HEK293 (cell line): Measurements from ENCODE around the gene CD109.

Experiments
- CTCF ChIA-PET: fragments of 350-600 bp; formaldehyde crosslinking; extraction: SDS; loops from one replicate; lab custom pipeline; 2021; ENCODE audit warnings: antibody characterized with exemption; lab: Yijun Ruan, JAX
- POLR2A ChIA-PET: fragments of 300-600 bp; formaldehyde crosslinking; extraction: SDS; loops from one replicate; lab custom pipeline; 2020; ENCODE audit warnings: antibody characterized with exemption, inconsistent platforms; lab: Yijun Ruan, JAX
- H3K27ac ChIP-seq: fragments of 200-500 bp; sonication (Bioruptor generic); 2 replicates; pipeline ENCODE4 v1.5.1; 2014; ENCODE audit warnings: low read depth, low read length, control low read depth, inconsistent platforms; ENCODE audit errors: extremely low read depth
- H3K36me3 ChIP-seq, 2 experiments: fragments of 200-500 bp in 1 of 2; sonication (Bioruptor generic) in 1 of 2; 1 replicate in 1 of 2; 2 replicates in 1 of 2; pipeline ENCODE4 v1.5.1; 2014 to 2017; ENCODE audit warnings: inconsistent platforms in 2 of 2, low read length in 2 of 2; ENCODE audit not compliant: control insufficient read depth in 2 of 2, insufficient read depth in 1 of 2
- H3K4me1 ChIP-seq: fragments of 200-500 bp; sonication (Bioruptor generic); 2 replicates; pipeline ENCODE4 v1.5.1; 2014; ENCODE audit warnings: mild to moderate bottlenecking, low read length, inconsistent platforms; ENCODE audit not compliant: control insufficient read depth, insufficient read depth
- H3K4me3 ChIP-seq: 2 replicates; pipeline ENCODE4 v1.5.1; 2011; ENCODE audit warnings: low read depth, mild to moderate bottlenecking, control low read depth, low read length, moderate library complexity
- H3K9me3 ChIP-seq: fragments of 200-500 bp; sonication (Bioruptor generic); 2 replicates; pipeline ENCODE4 v1.5.1; 2014; ENCODE audit warnings: low read depth, low read length, inconsistent platforms; ENCODE audit not compliant: control insufficient read depth, insufficient read depth
- CTCF ChIP-seq: fragments of 450-650 bp; formaldehyde crosslinking; IDR thresholded peaks from 2 replicates; pipeline ENCODE4 v1.5.1; 2016; ENCODE audit warnings: missing biosample characterization, missing genetic modification characterization
- GFI1B ChIP-seq: fragments of 450-650 bp; formaldehyde crosslinking; IDR thresholded peaks from 2 replicates; pipeline ENCODE4 v1.5.1; 2016; ENCODE audit warnings: missing biosample characterization, missing genetic modification characterization
- GLIS2 ChIP-seq: fragments of 450-650 bp; formaldehyde crosslinking; IDR thresholded peaks from 2 replicates; pipeline ENCODE4 v1.5.1; 2016; ENCODE audit warnings: missing biosample characterization, missing genetic modification characterization
- KLF10 ChIP-seq: fragments of 450-650 bp; IDR thresholded peaks from 2 replicates; pipeline ENCODE4 v1.5.1; 2018; ENCODE audit warnings: missing biosample characterization, mild to moderate bottlenecking, missing genetic modification characterization
- MYNN ChIP-seq: fragments of 450-650 bp; formaldehyde crosslinking; IDR thresholded peaks from 2 replicates; pipeline ENCODE4 v1.5.1; 2016; ENCODE audit warnings: missing biosample characterization, missing genetic modification characterization, borderline replicate concordance
- PATZ1 ChIP-seq: fragments of 450-650 bp; formaldehyde crosslinking; IDR thresholded peaks from 2 replicates; pipeline ENCODE4 v1.5.1; 2016; ENCODE audit warnings: missing biosample characterization, missing genetic modification characterization
- REST ChIP-seq: fragments of 450-650 bp; formaldehyde crosslinking; IDR thresholded peaks from 2 replicates; pipeline ENCODE4 v1.5.1; 2016; ENCODE audit warnings: missing biosample characterization, missing genetic modification characterization
- SETDB1 ChIP-seq: IDR thresholded peaks from one replicate; pipeline ENCODE4 v1.6.1; 2017; ENCODE audit warnings: mild to moderate bottlenecking, low read length, moderate library complexity, mixed read lengths; ENCODE audit not compliant: insufficient read length
- ZNF184 ChIP-seq: fragments of 450-650 bp; IDR thresholded peaks from 2 replicates; pipeline ENCODE4 v1.5.1; 2018; ENCODE audit warnings: missing biosample characterization, mild to moderate bottlenecking, missing genetic modification characterization
- ZNF248 ChIP-seq: fragments of 450-650 bp; formaldehyde crosslinking; IDR thresholded peaks from 2 replicates; pipeline ENCODE4 v1.5.1; 2017; ENCODE audit warnings: missing biosample characterization, missing genetic modification characterization
- ZNF341 ChIP-seq: fragments of 450-650 bp; formaldehyde crosslinking; IDR thresholded peaks from 2 replicates; pipeline ENCODE4; 2016; ENCODE audit warnings: low read depth, missing biosample characterization, missing genetic modification characterization
- ZNF510 ChIP-seq: fragments of 450-650 bp; formaldehyde crosslinking; IDR thresholded peaks from 2 replicates; pipeline ENCODE4 v1.5.1; 2018; ENCODE audit warnings: mild to moderate bottlenecking, missing genetic modification characterization, missing biosample characterization; ENCODE audit not compliant: insufficient replicate concordance
- ZNF544 ChIP-seq: fragments of 450-650 bp; formaldehyde crosslinking; IDR thresholded peaks from 2 replicates; pipeline ENCODE4 v1.5.0; 2017; ENCODE audit warnings: missing biosample characterization, missing genetic modification characterization
- ZNF555 ChIP-seq: fragments of 450-650 bp; formaldehyde crosslinking; conservative IDR thresholded peaks from 2 replicates; pipeline ENCODE4 v1.5.1; 2017; ENCODE audit warnings: missing biosample characterization, mild to moderate bottlenecking, missing genetic modification characterization, inconsistent platforms
- ZNF580 ChIP-seq: fragments of 450-650 bp; formaldehyde crosslinking; IDR thresholded peaks from 2 replicates; pipeline ENCODE4 v1.5.1; 2016; ENCODE audit warnings: missing biosample characterization, missing genetic modification characterization
- ZNF600 ChIP-seq: fragments of 450-650 bp; formaldehyde crosslinking; IDR thresholded peaks from 2 replicates; pipeline ENCODE4 v1.5.1; 2016; ENCODE audit warnings: missing biosample characterization, missing genetic modification characterization
- ZNF654 ChIP-seq: fragments of 450-650 bp; formaldehyde crosslinking; IDR thresholded peaks from 2 replicates; pipeline ENCODE4 v1.5.1; 2016; ENCODE audit warnings: low read depth, missing biosample characterization, missing genetic modification characterization
- ZNF658 ChIP-seq: fragments of 450-650 bp; formaldehyde crosslinking; IDR thresholded peaks from 2 replicates; pipeline ENCODE4; 2016; ENCODE audit warnings: missing biosample characterization, missing genetic modification characterization
- ZNF660 ChIP-seq: fragments of 450-650 bp; IDR thresholded peaks from 2 replicates; pipeline ENCODE4 v1.5.1; 2018; ENCODE audit warnings: missing biosample characterization, mild to moderate bottlenecking, missing genetic modification characterization
- ZNF692 ChIP-seq: fragments of 450-650 bp; formaldehyde crosslinking; IDR thresholded peaks from 2 replicates; pipeline ENCODE4 v1.5.1; 2016; ENCODE audit warnings: missing biosample characterization, missing genetic modification characterization
- ZNF830 ChIP-seq: fragments of 450-650 bp; IDR thresholded peaks from 2 replicates; pipeline ENCODE4 v1.5.0; 2018; ENCODE audit warnings: missing biosample characterization, missing genetic modification characterization, low read depth, mild to moderate bottlenecking, moderate library complexity

Gene CD109

GRCh38 chr6:73734832-73735453, 38.9 kb downstream of the CD109 start (continued):
- TF ChIP-seq ZNF555 (tag by site-specific recombination) (no peak), ZNF184 (tag by site-specific recombination) (no peak), ZNF248 (tag by site-specific recombination) (no peak), GLIS2 (tag by site-specific recombination) (no peak), ZNF580 (tag by site-specific recombination) (no peak), REST (no peak), MYNN (tag by site-specific recombination) (no peak), ZNF600 (no peak)

GRCh38 chr6:73738367-73739028, 42.5 kb downstream of the CD109 start:
- TF ChIP-seq ZNF510 (tag by site-specific recombination) (no peak), ZNF658 (no peak), PATZ1 (tag by site-specific recombination) (no peak)
- no peak overlapping the region for H3K4me3 ChIP-seq
- peaks cover 3% of the 10 kb centered on the region in 2 experiments; a peak in 2 of 3 replicates for H3K36me3 ChIP-seq
- H3K27ac ChIP-seq: no peak overlapping the region
- ChIA-PET POLR2A (no interaction called here), CTCF (interaction anchor here (0.6 to 5.8 kb wide), 30 partner anchors 8 to 1736 kb away, joined by 3 to 92 read pairs (median 4); no protein-coding TSS in a partner anchor)
- H3K4me1 ChIP-seq: no peaks in the 10 kb centered on the region
- no peaks in the 10 kb centered on the region for H3K9me3 ChIP-seq

GRCh38 chr6:73739096-73739495, 43.1 kb downstream of the CD109 start:
- Histone ChIP-seq H3K4me1 (no peaks in the 10 kb centered on the region), H3K4me3 (no peak overlapping the region), H3K36me3 (peaks cover 0 to 3% of the 10 kb centered on the region in 2 experiments; a peak in 1 of 3 replicates), H3K27ac (no peak overlapping the region), H3K9me3 (no peaks in the 10 kb centered on the region)
- TF ChIP-seq ZNF544 (tag by site-specific recombination) (no peak), GFI1B (no peak), ZNF654 (tag by site-specific recombination) (peak; percentile 83), SETDB1 (no peak), KLF10 (tag by site-specific recombination) (0 out of 2 replicates have a peak, but pooled peaks have one; percentile 21), CTCF (tag by site-specific recombination) (peak; percentile 33; the same call in 1 of the 2 replicates), ZNF692 (tag by site-specific recombination) (no peak), ZNF660 (tag by site-specific recombination) (peak; percentile 47; the same call in 1 of the 2 replicates), ZNF341 (tag by site-specific recombination) (no peak), ZNF830 (tag by site-specific recombination) (no peak)
- ChIA-PET CTCF (interaction anchor here (0.6 to 5.8 kb wide), 31 partner anchors 9 to 1735 kb away, joined by 3 to 92 read pairs (median 4); no protein-coding TSS in a partner anchor), POLR2A (no interaction called here)
